ENCODE results near the gene TBX19.

Gene TBX19

DNA sequence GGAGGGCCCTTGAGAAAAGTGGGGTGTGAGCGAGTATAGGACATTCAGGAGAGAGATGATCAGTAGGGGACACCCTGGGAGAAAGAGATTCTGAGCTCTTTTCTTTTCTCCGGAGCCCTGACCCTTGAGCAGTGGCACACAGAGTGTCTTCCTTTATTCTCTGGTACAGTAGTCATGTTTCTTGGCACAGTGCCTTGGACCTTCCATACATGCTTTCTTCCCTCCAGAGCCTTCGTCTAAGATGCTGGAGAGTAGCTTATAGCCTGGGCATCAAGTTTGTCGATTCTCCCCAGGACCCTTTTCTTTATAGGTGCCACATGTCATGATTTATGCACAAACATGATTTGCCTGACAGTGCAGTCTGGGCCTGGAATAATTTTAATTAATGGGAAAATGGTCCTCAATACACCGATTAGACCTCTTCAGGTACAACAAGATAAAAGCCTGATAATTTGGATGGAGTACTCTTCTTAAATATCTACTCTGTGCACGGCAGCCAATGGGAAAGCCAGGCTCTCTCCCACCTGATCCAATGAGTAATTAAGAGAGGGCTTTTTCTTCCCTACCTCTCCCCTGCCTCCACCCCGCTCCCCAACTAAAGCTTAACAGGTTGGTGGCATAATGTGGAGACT, at the start of gene TBX19:
Gene TBX19 (plus strand): TSS at position 582 of the 632 bp plus-strand sequence. CDS start 214 bp downstream, outside the sequence.
- no peak for DNase-seq

DNA sequence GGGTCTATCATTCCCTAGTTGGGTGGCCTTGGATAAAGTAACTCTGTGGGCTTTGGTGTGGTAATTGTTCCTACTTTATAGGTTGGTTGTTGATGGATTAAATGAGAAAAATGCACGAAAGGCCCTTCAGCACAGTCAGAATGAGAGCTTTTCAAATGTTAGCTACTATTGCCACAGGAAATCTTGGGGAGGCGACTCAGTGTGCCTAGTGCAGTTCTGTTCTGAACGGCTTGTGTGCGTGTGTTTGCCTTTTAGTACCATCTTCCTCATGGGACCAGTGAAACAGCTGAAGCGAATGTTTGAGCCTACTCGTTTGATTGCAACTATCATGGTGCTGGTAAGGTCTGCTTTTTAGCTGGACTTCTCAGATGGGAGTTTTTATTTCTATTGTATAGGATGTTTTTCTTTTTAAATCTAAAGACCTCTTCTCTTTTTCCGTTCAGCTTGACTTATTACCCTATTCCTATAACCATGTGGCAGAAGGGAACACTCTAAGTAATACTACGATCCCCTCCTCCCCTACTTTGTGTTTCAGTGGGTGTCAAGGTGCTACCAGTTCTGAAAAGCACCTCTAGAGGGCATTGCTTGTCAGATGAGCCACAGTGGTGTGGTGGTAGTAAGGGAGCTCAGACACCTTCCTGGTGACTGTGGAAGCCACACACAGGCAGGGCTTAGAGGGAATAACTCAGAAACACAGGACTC, 45.7 kb upstream of the TBX19 start:
- DNase-seq, result no peak

DNA sequence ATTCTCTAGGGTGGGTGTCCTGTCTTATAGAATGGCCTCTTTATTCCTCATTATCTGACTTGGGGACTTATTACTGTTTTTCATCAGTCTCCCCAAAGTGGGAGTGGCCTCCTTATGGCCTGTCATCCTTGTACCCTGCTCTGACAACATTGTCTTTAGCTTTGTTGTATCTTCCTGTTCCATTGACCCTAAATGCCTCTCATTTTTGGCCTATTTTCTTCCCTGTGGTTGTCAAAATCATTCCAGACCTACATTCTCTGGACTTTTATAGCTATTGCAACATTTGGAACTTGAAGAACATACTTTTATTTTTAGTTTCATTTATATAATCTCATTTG, 45.2 kb upstream of the TBX19 start:
- DNase-seq, result no peak

DNA sequence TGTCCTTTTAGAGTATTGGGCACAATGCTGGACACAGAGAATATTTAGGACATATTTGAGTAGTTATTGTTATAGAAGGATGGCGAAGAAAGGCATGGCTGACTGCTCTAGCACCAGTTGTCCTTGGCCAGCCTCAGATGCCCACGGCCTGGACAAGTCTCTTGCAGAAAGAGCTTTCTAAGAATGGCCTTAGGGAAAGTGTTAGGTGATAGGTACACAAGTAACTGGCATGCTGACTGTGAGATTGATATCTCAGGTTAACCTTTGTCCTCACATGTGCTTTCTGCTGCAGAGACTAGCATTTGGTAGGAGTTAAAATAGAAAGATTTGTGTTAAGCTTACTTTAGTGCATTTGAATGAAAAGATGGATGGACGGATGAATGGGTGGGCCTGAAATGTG, 44.7 kb upstream of the TBX19 start:
- DNase-seq, result no peak

DNA sequence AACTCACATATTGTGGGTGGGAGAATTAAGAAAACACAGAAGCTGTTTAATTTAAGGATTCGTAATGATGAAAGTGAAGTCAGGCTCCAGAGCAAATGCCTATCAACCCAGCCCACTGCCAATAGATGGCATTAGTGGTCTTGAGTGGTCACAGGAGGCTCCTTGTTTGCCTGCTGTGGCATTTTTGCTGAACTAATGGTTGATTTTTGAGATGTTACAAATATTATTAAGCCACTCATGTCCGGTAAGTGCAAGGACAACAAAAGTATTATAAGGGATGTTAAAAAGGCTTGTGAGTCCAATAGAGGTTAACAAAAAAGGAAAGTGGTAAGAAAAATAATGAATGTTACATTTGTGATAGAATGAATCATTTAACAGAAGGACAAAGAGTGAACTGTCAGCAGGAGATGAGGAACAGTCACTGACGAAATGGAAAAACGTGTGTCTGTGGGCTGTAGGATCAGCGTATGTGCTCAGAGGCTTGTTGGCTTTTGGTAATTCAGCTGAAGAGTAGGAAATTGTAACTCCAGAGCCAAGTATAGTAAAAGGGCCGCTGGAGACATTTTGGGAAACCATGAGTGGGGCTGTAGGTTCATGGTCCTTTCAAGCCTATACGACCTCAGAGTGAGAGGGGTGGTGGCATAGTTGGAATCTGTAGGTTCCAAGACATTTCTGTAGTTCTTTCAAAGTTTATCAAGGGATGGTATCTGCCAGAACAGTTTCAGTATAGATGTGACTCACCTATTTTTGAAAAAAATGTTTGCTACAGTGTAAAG, 43.7 kb upstream of the TBX19 start:
- no peak for DNase-seq

DNA sequence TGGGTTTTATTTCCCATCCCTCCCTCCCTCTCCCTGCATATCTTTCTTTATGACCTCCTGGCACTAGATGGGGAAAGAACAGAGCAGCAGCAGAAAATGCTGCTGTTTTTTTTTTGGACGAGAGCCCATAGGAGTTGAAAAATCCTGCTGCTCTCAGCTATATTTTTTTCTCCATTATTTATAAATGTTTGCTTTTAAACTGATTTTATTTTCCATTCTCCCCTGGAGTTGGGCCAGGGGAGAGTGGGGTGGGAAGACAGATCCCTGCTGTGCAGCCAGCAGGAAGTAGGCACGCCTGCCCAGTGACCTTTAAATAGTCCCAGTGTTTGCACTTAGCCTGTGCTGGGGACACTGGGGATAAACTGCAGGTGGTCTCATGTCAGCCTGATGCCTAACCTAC, 37.5 kb upstream of the TBX19 start:
- DNase-seq, result no peak

DNA sequence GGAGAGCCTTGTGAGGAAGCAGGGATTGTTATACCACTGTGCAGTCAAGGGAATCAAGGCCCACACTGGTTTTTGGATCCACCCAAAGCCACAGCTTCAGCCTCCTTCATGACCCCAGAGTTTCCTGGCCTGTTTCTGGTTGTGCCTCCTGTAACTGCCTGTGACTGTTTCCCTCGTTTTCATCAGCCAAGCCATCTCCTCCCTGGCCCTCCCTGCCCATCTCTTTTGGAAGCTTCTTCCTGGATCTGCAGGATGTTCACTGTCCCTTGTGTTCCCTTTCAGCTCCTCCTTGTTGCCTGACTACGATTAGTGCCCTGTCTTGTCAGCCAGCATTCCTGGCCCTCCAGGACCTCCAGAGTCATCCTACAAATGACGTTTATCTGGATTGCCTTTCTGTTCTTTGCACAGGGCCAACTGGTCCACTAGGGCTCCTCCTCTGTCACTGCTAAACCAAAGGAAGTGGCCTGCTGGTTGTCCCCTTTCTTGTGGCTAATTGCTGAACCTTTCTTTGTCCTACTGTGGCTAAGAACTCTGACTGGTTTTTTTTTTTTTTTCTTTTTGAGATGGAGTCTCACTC, 37.0 kb upstream of the TBX19 start:
- DNase-seq, result no peak

DNA sequence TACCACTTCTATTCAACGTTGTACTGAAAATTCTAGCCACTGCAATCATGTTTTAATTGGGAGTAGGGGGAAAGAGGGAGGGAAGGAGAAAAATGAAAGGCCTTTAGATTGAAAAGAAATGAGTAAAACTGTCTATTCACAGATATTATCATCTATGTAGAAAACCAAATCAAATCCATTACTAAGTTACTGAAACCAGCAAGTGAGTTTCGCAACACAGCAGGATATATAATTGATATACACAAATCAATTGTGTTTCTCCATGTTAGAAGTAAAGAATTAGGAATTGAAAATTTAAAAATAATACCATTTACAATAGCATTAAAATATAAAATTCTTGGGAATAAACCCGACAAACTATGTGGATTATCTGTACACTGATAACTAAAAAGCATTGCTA, 35.6 kb upstream of the TBX19 start:
- DNase-seq, result no peak

DNA sequence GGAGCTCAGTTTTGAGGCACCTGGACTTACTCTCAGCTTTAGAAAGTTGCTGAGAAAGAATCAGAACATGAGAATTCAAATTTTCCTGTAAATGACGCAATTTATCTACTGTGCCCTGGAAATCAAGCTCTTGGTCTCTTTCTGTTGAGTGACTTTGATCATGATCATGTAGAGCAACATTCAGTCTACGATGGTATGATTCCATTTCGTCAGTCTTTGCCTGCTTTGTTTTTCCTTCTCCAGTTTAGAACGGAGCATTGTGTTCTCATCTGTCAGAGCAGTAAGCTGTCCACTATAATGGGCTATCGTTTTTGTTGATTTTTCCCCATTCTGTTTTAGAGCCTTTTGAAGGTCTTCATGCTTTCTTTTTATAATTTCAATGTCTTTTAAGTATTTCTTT, 34.2 kb upstream of the TBX19 start:
- DNase-seq, result no peak

DNA sequence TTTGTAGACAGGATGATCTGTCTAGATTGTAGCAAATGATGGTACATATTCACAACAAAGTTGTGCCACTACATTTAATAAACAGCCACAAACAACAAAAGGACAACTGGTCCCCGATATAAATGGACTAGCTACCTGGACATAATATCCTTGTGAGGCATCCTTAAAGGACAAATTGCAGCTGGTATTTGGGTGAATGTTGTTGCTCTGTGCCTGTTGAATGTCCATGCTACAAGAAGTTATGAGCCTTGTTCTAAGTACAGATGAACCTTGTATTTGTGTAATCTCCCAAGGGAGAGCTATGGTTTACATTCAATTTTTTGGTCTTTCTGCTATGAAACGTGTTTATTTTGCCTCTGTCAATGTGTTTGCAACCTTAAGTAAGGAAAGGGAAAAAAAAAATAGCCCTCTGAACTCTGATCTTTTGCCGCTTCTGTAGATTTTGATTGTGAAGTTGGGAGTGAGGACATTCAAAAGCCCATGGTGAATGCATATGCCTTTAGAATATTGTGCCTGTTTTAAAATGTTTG, 28.4 kb upstream of the TBX19 start:
- no peak for DNase-seq

DNA sequence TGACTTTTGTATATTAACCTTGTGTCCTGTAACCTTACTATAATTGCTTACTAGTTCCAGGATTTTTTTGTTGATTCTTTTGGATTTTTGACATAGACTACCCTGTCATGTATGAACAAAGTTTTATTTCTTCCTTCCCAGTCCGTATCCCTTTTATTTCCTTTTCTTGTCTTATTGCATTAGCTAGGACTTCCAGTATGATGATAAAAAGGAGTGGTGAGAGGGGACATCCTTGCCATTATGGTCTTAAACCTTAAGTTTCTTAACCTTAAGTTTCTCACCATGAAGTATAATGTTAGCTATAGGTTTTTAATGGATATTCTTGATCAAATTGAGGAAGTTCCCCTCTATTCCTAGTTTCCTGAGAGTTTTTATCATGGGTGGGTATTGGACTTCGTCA, 24.5 kb upstream of the TBX19 start:
- no peak for DNase-seq

DNA sequence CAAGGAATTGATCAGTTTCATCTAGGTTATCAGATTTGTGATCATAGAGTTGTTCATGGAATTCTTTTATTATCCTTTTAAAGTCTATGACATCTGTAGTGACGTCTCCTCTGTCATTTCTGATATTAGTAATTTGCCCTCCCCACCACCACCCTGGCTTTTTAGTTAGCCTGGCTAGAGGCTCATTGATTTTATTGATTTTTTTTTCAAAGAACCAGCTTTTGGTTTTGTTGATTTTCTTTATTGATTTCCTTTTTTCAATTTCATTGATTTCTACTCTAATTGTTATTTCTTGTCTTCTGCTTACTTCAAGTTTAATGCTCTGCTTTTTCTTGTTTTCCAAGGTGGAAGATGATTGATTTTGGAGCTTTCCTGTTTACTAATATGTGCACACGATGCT, 23.3 kb upstream of the TBX19 start:
- no peak for DNase-seq

DNA sequence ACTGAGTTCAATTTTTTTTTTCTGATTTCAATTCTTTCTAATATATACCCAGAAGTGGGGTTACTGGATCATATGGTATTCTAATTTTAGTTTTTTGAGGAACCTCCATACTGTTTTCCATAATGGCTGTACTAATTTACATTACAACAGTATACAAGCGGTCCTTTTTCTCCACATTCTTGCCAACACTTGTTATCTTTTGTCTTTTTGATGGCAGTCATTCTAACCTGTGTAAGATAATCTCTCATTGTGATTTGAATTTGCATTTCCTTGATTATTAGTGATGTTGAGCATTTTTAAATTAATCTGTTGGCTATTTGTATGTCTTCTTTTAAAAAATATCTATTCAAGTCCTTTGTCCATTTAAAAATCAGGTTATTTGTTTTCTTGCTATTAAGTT, 21.1 kb upstream of the TBX19 start:
- no peak for DNase-seq

DNA sequence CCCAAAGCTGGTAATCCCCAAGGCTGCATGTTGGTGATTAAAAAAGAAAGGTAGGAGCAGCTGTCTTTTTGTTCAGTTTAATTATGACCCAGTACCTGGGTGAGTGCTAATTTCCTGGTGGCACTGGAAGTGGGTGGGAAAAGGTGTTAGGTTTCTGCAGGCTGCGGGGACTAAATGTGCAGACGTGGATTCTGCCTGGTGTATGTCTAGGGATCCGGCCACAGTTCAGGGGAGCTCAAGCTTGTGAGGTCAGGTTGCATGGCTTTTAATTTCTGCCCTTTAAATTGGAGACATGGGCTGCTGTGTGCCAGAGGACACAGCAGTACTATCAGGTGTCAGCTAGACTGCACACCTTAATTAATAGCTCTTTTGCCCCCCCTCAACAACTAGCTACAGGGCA, 20.3 kb upstream of the TBX19 start:
- no peak for DNase-seq

DNA sequence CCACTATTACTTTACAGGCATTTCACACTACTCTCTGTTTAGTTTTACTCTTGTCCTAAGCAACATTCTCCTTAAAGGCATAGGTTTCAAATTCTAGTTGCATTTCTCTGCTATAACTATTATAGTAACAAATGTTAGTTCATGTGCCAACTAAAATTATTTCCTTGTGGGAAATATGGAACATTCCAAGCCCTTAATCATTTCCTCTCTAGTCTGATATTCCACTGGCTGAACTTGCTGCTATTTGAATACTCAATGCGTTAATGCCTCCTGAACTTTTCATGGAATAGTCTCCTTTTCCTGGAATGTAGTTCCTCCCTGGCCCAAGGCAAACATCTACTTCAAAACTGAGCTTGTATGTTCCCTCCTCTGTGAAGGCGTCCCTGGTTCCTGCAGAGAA, 19.3 kb upstream of the TBX19 start:
- DNase-seq, result no peak

DNA sequence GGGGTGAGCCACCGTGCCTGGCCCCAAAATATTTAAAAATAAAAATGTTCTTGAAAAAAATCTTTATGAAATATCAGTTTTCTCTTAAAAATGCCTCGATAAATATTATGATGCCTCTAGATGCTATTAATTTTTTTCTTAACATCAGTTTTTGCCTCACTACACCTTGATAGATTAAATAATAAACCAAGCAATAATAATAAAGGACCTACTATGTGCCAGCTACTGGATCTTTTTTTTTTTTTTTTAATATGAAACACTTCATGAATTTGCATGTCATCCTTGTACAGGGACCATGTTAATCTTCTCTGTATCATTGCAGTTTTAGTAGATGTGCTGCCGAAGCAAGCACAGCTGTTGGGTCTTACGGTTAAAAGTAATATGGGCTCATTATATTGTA, 17.5 kb upstream of the TBX19 start:
- DNase-seq, result no peak

DNA sequence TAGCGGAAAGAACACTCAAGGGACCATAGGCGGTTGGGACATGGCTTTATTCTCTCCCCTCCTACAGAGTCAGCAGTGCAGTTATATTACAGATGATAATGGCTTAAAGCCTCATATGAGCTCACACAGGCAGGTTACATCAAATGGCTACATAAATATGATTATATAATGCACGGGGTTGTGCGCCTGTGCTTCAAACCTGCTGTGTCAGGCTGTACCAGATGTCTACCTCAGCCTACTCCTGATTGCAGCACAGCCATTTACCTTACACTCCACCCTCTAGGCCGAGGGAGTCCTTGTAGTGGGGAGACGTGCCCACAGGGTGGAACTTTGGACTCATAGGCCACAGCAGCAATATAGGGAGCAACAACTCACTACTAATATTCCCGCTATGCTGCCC, 16.4 kb upstream of the TBX19 start:
- DNase-seq, result no peak

DNA sequence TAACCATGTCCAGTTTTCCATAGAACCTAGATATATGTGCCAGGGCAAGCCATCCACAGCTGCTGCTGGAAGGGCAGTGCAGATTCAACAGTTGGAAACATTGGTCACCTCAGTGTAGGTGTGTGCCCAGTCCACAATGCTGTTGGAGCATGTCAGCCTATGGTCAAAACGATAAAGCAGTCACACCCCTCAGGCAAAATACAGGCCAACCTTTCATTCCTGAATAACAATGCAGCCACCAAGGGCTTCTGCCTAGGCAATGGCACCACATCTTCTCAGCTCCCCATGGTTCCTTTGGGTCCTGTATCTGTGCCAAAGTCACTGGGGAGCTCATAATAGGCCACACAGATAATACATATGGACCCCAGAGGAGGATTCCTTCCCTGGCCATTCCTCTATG, 15.1 kb upstream of the TBX19 start:
- no peak for DNase-seq

DNA sequence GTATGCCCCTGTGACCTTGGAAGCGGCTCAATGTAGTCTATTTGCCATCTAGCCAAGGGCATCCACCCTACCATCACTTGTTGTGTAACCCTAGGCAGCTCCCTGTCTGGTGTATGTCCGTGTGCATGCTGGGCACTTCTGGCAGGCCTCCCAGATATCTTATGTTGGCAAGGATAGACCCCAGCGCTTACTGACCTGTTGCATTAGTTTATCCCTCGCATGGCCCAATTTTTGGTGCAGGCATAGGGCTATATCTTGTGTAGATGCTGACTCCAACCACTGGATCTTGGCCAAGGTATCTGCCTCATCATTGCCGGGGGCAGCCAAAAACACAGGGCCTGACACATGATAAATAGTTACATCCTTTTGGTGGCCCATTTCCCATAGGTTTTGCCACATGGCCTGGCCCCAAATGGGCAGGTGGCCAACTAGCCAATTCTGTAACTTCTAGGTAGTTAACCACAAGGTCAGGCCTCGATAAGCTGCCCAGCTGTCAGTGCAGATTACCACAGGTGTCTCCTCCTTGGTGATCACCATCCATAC, 14.0 kb upstream of the TBX19 start:
- DNase-seq, result no peak

DNA sequence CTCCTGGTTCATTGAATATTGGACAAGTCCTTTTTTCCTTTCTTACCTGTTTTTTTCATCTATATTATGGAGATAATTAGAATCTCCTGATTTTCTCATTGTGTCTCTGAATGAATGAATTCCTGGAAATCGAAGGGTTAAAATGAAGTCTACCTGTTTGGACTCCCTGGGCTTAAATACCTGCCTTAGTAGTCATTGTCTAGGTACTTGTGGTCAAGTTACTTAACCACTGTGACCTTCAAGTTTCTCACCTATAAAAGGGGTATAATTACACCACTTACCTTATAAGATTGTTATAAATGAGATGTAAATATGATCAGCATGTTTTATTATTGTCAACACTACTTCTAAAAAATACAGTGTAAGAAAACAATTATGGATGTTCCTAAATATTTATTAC, 9.0 kb upstream of the TBX19 start:
- no peak for DNase-seq

DNA sequence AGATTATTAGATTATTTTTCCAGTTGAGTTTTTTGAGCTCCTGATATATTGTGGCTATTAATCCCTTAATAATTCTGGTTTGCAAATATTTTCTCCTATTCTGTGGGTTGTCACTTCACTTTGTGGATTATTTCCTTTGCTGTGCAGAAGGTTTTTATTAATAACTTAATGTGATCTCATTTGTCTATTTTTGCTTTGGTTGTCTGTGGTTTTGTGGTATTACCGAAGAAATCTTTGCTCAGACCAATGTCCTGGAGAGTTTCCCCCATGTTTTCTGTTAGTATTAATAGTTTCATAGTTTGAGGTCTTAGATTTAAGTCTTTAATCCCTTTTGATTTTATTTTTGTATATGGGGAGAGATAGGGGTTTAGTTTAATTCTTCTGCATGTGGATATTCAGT, 7.1 kb upstream of the TBX19 start:
- DNase-seq, result no peak

DNA sequence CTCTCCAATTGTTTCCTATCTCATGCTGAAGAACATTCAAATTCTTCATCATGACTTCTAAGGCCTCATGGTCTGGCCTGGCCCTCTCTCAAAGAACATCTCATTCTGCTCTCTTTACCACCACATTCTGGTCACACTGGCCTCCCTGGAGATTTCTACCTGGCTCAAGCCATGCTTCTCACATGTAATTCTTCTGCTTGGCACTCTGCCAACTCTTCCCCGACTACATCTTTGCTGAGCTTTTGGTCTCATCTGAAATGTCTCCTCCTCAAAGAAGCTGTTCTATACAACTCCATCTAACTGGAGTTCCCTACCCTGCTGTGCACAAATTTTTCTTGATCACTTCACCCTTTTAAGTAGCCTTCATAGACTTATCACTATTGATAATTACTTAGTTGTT, 1.4 kb upstream of the TBX19 start:
- DNase-seq, result no peak

DNA sequence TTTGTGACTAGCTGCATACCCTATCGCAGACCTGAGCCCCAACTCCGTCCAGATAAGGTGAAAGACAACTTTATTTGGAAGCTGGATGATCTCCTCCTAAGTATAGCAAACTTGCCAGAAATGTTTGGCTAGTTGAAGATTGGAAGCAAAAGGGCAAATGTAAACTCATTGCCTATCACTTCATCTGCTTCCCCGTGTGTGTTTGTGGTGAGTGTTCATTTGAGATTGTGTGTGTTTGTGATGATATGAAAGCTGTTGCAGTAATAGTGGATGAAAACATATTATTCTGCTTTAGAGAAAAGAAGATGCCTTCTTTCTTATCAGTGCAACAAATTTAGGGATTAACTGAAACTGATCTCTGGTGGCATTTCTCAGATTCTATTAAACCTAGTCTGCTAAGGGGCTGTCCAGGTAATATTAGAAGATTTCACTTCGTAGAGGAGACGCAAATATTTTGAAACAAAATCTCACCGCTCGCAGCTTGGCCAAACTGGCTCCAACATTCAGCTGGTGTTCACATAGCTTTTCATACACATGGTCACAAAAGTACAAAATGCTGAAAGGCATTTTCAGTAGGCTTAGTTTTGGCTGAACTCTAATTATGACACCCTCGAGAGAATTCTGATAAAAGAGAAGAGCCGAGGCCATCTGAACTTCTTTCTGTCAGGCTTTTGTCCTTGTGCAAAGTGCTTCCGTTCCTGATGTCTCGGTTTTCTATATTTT, 1.1 kb downstream of the TBX19 start:
- no peak for DNase-seq

Data from NCI-H510A (cell line).